ENCODE results near the gene KCNAB1.

The KCNAB1 gene

DNA sequence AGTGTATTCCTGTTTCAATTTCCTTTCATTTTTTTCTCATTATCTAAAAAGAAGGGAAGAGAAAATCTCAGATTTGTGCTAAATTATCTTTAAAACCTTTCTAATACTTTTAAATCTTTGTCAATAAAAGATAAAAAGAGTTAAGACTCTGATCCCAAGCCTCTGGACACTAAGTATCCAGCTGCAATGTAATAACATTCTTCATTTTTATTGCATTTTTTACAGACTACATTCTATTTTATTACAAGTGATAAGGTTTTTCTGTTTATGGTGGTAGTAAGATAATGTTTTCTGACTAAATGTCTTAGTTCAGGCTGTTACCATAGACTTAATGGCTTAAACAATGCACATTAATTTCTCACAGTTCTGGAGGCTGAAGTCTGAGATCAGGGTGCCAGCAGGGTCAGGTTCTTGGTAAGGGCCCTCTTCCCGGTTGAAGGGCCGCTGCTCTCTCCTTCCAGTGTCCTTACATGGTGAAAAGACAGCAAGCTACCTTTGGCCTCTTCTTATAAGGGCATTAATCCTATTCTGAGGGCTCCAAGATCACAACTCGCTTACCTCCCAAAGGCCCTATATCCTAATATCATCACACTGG, 19.7 kb downstream of the KCNAB1 start:
- no peak for DNase-seq

DNA sequence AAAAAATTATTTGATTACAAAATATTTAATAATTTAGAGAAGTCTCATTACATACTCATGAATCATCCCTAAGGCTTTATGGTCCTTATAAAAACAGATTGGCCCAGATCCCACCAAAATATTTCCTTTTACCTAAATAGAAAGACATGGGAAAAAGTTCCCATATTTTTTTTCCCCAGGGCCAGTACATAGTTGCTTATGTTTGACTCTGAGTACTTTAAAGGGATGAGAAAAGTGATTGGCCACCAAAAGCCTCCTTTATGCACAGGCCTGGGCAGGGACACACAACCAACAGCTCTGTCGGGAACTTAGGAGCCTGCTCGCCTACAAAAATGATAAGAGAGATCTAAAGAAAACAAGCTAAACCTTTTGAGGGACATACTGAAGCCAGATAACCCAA, 22.3 kb downstream of the KCNAB1 start:
- no peak for DNase-seq

DNA sequence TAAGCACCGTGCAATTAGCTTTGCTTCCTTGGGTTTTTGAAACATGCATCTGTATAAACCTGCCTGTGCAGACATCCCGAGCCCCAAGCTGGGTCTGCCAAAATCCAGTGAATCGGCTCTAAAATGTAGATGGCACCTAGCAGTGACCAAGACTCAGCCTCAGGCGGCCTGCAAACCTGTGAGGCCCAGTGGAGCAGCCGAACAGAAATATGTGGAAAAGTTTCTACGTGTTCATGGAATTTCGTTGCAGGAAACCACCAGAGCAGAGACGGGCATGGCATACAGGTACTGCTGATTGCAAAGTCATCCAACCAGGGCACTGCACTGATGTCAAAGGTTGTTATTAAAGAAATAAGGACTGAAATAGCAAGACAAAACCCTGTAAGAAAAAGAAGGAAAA, 22.8 kb downstream of the KCNAB1 start:
- DNase-seq: no peak

DNA sequence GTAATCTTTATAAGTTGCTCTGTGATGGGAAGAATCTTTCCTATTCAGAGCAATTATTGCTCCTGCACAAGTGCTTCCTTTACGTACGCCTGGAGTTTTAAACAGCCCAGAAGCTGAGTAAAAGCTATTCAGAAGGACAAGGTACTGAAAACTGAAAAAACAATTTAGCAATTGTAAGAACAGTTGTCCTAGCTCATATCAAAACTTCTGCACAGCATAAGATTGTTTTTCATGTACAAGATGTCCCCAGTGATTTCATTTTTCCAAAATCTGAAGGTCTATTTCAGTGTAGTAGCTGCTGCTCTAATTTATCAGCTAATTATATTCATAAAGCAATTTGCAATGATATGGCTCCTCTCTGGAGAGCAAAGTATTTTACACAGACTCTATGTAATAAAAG, 23.7 kb downstream of the KCNAB1 start:
- DNase-seq: no peak

DNA sequence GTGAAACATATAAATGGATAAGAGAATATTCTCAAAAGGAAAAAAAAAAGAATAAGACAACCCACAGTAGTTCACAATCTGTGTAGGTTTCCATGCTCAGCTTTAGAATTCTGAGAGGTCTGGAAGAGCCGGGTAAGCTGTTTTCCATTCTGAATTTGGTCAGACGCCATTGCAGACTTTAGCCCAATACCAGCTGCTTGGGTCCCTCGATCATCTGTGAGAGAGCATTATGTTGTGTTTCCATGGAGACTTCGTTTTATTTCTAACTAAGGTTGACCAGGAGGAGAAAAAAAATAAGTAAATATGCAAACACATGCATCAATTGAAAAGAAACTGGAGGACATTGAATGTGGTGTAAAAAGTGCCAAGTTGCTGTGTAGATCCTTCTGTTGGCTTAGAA, 25.5 kb downstream of the KCNAB1 start:
- DNase-seq: no peak

DNA sequence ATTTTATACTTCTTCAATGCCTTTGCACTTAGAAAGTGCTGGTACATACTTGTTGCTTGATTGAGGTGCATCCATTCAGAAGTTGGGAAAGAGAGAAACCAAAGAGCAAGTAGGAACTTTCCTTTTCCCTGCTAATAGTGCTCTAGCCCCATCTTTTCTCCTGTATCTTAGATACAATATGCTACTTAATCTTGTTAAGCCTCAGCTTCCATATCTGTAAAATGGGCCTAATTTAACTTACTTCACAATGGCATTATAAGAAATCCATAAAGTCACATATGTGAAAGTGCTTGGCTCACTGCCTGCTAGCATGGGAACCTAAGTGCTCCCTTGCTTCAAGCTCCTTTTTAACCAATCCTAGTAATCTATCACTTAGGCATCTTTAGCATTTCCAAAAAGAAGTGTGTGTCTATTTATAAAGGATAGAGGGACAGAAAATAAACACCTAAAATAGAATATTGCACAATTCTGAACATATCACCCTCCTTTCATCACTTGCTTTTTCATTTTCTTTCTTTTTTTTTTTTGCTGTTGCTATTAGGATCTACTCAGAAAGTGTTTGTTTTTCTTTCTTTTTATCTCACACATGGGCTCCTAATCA, 28.1 kb downstream of the KCNAB1 start:
- DNase-seq: no peak

DNA sequence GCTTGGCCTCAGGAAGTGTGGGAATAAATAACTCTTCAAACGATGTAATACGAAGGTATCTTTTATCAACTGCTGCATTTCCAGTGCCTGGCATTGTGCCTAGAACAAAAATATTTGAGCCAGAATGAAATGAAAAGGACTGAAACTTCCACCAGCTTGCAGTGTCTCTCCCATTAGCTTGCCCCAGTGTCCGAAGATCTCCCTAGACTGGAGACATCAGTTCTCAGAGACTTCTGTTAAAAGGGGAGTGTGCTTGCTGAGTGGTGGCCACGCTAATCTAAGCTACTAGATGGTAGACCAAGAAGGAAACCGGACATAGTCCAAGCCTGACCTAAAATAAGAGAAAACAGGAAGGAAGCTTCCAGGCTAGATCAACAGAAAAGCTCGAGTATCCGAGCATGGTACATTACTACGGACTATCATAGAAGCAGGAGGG, 28.6 kb downstream of the KCNAB1 start:
- DNase-seq: no peak

DNA sequence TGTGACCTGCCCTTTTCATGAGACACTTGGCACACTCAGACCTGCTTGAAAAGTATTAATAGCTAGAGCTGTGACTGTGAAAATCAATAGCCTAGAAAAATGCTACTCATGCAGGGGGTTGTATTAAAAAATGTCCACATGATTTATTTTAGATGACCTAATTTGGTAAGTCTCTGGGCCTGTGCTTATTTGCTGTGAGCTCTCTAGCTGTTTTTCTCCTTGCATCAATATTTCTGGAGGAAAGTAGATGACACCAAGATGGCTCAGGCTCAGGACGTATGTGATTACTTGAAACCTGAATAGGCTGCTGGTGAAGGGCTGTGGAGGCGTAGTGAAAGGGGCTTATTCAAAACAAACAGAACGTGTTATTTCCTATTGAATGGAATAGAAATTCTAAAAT, 29.5 kb downstream of the KCNAB1 start:
- DNase-seq: no peak

DNA sequence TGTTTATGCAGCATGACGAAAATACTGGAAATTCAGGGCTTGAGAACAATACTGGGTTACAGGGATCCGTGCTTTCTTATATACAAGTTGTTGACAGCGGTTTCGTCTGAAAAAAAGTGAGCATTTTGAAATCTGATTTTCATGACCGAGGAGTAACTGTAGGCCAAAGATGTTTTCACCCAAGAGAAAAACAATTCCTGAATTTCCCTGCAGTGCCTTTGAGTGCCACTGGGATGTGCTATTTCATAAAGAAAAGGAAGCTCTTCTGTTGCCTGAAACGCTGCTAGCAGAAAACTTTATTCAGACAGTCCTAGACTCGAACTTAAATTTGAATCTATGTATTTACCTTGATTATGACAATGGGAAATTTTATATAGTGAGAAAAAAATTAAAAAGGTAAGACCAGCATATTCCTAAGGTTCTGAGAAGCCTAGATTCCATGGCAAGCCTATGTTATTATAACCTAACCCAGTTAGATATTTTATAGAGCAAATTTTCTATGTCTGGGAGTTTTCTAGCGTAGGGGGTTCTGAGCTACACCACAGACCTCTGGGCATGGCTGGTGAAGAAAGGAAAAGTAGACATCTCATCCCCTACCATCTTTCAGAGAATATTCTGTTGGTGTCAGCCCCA, 30.2 kb downstream of the KCNAB1 start:
- no peak for DNase-seq

DNA sequence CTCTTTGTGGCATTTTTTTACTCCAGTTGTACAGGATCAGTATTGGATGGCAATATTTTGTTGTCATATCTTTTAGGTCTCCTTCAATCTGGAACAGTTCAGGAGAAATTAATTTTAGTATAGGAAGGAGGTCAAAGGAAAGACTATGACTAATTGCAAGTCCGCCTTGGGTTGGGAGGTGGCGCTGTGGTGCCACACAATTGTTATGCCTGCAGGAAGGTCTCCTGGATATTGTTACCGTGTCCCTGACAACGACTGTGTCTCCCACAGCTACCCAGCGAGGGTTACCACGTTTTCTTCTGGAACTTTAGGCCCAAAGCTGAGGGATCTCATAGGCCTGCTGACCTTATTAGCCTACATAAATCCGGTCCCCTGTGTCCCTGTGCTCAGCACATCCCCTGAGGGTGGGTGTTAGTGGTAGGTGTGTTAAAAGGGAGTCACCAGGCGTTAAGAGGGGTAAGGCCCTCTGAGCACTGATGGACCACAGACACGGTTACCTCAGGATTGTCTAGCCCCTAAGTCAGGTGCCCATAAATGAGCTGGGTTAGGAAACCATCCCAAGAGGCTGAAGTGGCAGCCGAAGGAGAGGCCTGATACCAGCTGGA, 31.5 kb downstream of the KCNAB1 start:
- DNase-seq: no peak

DNA sequence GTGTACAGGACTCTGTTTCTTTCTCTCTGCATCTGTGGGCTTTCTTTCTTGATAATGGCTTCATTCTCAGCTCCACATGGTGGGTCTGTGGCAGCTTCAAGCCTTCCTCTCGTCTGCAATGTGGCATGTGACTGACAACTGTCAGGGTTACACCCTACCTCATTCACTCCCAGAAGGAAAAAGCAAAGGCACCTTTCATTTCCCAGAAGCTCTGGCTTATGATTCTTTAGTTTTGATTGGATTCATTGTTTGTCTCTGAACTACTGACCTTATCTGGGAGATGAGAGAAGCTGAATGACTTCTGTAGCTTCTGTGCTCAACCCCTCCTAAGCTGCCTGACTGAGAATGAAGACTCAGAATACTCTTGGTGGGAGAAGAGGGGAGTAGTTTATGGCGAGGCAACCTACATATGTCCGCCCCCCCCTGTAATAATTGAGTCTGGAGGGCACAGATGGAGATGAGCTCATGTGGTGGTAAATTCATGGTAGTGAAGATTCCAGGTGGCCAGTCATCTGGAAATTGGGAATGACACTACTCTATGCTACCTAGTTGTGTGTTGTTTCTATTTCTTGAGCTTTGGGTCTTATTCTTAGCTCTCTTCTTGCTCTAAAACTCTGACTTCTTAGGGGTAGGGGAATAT, 38.4 kb downstream of the KCNAB1 start:
- DNase-seq: no peak

DNA sequence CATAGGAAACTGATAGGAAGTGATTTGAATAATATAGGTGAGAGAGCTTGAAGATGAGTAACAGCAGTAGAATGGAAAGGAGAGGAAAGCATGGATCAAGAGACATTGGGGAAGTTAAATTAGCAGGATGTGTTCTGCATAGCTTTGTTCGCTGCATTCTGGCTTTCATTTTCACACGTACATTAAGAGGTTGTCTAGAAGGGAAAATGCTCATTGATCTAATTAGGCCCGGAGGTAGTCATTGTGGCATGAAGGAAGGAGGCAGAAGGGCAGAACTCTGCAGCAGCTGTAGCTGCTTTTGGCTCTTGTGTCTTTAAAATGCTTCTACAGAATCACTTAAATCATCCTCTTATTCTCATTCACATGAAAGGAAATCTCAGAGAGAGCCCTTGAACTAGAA, 40.3 kb downstream of the KCNAB1 start:
- no peak for DNase-seq

DNA sequence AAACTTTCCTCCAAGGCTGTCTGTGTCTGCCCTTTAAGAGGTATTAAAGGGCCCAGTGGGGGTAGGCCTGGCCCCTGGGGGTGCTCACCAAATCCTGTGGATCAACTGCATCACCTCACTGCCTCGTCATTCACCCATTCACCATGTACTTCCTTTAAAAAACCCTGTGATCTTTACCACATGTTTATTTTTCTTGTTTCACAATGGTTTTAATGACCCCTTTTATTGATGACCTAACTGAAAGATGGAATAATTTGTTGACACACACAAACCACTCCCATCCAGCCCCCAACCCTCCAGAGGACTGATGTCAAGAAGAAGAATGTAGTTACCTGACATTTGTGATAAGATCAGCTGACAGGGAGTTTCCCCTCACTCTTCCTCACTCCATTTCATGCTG, 40.8 kb downstream of the KCNAB1 start:
- DNase-seq: no peak

DNA sequence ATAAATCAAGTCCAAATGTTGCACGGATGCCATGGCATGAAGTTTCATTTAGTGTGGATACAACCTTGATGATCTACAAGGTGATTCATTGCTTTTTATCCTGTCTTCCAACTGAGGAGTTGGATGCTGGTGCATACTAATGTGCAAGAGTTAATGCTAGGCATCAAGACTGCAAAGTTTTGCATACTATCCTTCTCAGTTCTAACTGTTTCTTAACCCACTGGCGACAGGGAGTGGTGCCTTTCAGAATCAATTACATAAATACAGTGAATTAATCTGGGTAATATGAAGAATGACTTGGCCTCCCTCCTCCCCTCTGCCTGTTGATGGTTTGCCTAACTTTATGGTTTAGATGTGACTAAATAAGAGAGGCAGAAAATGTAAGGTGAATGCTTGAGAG, 43.5 kb downstream of the KCNAB1 start:
- DNase-seq: no peak

DNA sequence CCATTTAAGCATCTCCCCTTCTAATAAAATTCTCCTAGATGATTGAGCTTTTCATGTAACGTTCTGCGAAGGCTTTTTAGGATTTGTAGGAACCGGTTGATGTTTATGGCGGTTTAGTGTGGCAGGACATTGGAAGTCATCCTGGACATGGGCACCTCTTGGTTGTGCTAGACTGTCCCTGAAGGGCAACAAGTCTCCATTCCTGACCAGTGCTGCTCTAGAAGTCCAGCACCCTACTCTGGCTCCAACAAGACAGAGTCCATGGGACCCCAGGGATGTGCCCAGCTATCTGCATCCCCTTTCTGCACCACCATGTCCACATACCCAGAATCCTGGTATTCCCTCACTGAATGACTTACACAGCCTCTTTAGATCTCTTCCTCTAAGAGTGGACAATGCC, 46.4 kb downstream of the KCNAB1 start:
- no peak for DNase-seq

DNA sequence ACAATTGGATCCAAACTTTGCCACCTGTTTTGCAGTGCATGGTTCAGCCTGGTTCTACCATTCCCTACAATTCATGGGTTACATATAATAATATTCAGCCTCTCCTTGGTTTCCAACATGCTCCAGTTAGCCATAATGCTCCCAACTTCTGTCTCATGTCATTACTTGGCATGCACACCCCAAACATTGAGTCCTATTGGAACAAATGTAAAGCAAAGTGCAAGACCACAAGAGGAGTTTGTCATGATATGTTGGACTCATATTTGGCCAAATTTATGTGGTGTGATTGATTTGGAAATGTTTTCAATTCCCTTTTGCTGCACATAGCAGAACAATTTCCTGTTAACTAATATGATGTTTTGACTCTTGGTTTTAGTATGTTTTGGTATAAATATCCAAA, 50.2 kb downstream of the KCNAB1 start:
- no peak for DNase-seq

DNA sequence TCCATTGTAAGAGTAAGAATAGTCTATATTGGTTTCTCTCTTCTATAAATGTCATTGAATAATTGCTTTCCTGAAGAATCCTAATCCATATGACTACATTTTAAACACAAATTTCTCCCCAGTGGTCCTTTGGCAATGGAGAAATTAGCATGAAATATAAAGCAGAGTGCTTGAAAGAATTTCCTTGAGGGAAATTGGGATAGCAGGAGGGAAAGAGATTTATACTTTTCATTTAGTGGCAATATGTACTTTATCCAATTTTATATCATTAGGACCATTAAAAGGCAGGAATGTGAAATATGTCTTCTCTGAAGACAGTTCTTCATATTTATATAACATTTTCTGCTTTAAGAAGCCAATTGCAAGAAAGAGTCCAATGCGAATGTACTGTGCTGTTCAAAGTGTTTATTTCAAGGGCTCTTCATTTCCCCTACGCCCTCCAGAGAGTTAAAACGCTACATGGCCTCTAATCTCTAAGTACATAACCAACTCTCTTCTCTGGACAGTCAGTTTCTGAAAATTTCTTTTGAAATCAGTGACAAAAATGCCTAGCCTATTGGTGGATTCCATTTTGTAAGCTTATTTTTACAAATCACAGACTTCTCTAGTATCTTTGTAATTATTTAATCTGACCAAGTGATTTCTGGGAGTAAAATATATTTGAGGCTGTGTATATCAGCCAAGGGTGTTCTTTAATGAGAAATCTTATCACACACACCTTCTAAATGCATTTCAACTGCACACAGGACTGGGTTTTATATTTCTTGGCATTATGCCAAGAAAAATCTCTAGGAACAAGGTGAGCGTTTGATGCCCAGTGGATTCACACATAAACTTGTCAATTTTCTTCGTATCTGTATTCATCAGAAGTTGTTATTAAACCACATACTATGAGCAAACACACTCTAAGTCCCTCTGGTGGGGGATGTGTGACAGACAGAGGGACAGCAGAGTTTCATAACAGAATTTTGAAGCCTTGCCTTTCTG, 51.2 kb downstream of the KCNAB1 start:
- DNase-seq: no peak

DNA sequence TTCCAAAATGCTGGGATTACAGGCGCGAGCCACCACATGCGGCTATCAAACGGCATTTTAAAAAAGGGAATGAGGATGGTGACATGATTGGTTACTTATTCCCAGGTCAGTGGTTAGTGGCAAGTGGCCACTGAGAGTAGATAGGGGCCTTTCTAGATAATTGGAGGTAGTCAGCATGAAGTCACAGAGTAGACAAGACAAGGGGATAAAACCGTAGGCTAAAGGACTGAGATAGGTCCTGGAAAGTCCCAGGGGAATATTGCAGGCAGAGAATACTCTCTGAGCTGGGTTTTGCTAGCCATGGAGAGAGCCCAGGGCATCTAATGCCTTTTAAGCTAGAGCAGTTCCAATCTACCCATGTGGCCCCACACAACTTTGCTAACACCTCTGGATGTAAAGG, 52.2 kb downstream of the KCNAB1 start:
- no peak for DNase-seq

DNA sequence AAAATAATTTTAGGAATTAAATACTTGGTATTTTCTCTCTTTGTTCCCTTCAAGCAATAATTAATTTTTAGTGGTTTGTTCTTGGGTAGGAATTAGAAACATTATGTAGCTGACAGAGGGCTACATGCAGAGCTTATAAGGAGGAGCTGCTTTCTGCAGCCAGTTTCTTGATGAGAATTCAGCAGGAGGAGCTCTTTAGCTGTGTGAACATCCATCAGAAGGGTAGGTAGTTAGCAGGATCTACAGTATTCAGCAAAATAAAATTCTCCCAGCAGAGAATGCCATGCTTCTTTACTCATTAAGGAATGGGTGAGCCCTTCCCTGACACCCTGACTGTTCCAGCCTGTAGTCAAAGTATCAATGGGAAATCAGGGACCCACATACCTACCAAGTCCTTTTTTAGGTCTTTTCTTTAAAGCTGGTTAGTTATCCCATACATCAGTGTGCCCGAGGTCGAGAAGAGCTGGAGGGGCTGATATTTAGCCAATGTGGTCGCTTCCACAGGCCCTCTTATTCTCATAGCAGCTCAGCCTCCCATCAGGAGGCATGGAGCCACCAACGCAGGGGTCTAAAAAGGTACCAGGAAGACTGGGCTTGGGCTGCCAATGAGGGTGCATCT, 54.0 kb downstream of the KCNAB1 start:
- no peak for DNase-seq

DNA sequence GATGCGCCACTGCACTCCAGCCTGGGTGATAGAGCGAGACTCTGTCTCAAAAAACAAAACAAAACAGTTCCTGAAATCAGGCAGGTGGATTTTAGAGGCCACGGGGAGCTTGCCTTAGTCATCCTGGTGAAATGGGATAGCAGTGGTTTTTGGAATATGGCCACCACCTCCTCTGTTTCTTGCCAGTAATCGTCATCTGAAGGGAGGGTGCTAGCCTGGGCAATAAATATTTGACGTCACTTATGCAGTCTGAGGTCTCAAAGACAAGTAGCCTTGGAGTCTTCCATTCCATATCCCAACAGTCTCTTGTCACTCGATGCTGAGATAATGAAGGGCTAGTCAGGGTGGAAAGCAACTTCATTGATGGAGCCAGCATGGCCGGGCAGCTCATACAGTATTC, 55.2 kb downstream of the KCNAB1 start:
- no peak for DNase-seq

DNA sequence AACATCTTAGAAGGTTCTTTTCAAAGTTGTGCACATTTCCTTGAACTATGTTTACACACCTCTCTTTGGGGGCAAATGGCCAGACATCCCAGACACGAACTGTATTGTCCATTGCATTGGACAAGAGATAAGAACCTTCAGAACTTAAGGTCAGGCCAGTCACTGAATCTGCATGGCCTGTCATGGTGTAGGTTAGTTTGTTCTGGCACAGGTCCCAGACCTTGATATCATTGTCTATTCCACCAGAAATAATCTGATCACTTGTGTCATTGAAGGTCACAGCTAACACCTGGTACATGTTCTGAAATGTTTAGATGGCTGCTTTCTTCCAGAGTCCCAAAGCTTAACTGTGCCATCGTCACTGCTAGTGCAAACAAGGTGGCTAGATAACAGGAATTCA, 55.7 kb downstream of the KCNAB1 start:
- DNase-seq: no peak

DNA sequence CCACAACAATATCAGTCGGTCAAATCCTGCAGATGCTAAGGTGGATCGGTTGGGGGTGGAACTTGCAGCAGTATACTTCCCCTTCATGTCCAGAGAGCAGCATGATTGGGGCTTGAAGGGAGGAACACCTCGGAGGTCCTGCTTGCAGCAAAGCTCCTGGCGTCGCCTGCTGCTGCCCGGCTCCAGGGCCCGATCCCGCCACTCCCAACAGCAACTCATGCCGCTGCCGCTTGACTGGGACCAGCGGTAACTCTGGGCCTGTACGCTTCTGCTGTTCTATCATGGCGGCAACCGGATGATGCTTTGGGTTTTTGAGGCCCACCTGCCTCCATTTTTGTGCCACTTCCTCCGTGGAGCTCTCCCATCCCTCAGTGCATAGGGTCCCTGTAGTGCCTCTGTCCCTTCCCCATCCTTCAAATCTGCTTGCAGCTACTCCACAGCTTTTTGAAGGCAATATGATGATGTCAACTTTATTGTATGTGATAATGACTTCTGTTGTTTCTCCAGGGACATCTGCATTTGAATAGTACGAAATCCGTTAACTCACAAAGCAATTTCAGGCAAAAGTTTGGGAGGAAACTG, 56.3 kb downstream of the KCNAB1 start:
- no peak for DNase-seq
